Liver (tissue), 9 donors: Measurements from ENCODE around the gene GIPC2. TPM values are rescaled to one million over a fixed set of nuclear protein-coding genes. Genes with fewer than 3 reads are reported as not detected.

Experiments
- DNase-seq: peaks from one replicate; pipeline ENCODE4 v3.0.0-alpha.2; 2017; ENCODE audit warnings: low spot score
- H3K27ac ChIP-seq, 2 donors: one replicate each; pipeline ENCODE4 v1.7.0; 2013; ENCODE audit warnings: inconsistent platforms in 2 of 2, low read length in 2 of 2, control low read depth in 1 of 2, low read depth in 1 of 2, mild to moderate bottlenecking in 1 of 2
- H3K27me3 ChIP-seq, 4 donors: one replicate each; pipeline versions ENCODE4 v1.6.1 to v1.7.0; 2013; ENCODE audit warnings: low read length in 3 of 4, inconsistent platforms in 1 of 4, mild to moderate bottlenecking in 1 of 4, moderate library complexity in 1 of 4; ENCODE audit not compliant: control insufficient read depth in 4 of 4, insufficient read depth in 4 of 4
- H3K36me3 ChIP-seq, 4 donors: one replicate each; pipeline versions ENCODE4 v1.6.1 to v1.7.0; 2013; ENCODE audit warnings: low read length in 3 of 4, mild to moderate bottlenecking in 3 of 4, low read depth in 1 of 4, moderate library complexity in 1 of 4; ENCODE audit not compliant: control insufficient read depth in 4 of 4, insufficient read depth in 3 of 4
- H3K4me1 ChIP-seq, 4 donors: one replicate each; pipeline versions ENCODE4 v1.6.1 to v1.7.0; 2013; ENCODE audit warnings: low read length in 3 of 4, mild to moderate bottlenecking in 3 of 4, moderate library complexity in 1 of 4; ENCODE audit not compliant: control insufficient read depth in 4 of 4, insufficient read depth in 4 of 4
- H3K4me3 ChIP-seq, 3 donors: one replicate each; pipeline versions ENCODE4 v1.6.1 to v1.7.0; 2013; ENCODE audit warnings: low read length in 3 of 3, control low read depth in 1 of 3, low read depth in 1 of 3, mild to moderate bottlenecking in 1 of 3
- H3K9ac ChIP-seq, 2 donors: one replicate each; pipeline ENCODE4 v1.7.0; 2013; ENCODE audit warnings: low read length in 2 of 2, mild to moderate bottlenecking in 2 of 2, moderate library complexity in 2 of 2, control low read depth in 1 of 2, low read depth in 1 of 2
- H3K9me3 ChIP-seq, 4 donors: one replicate each; pipeline versions ENCODE4 v1.6.1 to v1.7.0; 2013; ENCODE audit warnings: low read length in 3 of 4; ENCODE audit not compliant: control insufficient read depth in 4 of 4
- ATF3 ChIP-seq: IDR thresholded peaks from 2 replicates; pipeline ENCODE4 v1.6.1; 2016; ENCODE audit warnings: antibody characterized with exemption
- EGR1 ChIP-seq, 2 donors: IDR thresholded peaks; 2 replicates each; pipeline ENCODE4 v1.6.1; 2016 to 2018; ENCODE audit warnings: antibody characterized with exemption in 2 of 2, low read depth in 2 of 2
- FOXA1 ChIP-seq: IDR thresholded peaks from 2 replicates; pipeline ENCODE4 v1.6.1; 2016; ENCODE audit warnings: antibody characterized with exemption
- FOXA2 ChIP-seq: IDR thresholded peaks from 2 replicates; pipeline ENCODE4 v1.6.1; 2016; ENCODE audit warnings: antibody characterized with exemption
- GABPA ChIP-seq, 2 donors: IDR thresholded peaks in 1 of 2; conservative IDR thresholded peaks in 1 of 2; 2 replicates each; pipeline ENCODE4 v1.6.1; 2016; ENCODE audit warnings: antibody characterized with exemption in 2 of 2, mild to moderate bottlenecking in 1 of 2, moderate library complexity in 1 of 2
- HNF4A ChIP-seq, 2 donors: conservative IDR thresholded peaks; 2 replicates each; pipeline ENCODE4 v1.6.1; 2016; ENCODE audit warnings: antibody characterized with exemption in 2 of 2, mild to moderate bottlenecking in 2 of 2
- HNF4G ChIP-seq: IDR thresholded peaks from 2 replicates; pipeline ENCODE4 v1.6.1; 2016; ENCODE audit warnings: antibody characterized with exemption
- JUND ChIP-seq, 2 donors: IDR thresholded peaks; 2 replicates each; pipeline ENCODE4 v1.6.1; 2016; ENCODE audit warnings: antibody characterized with exemption in 2 of 2
- MAX ChIP-seq: IDR thresholded peaks from 2 replicates; pipeline ENCODE4 v1.6.1; 2016; ENCODE audit warnings: antibody characterized with exemption
- NR2F2 ChIP-seq: IDR thresholded peaks from 2 replicates; pipeline ENCODE4 v1.6.1; 2016; ENCODE audit warnings: antibody characterized with exemption
- RAD21 ChIP-seq, 2 donors: IDR thresholded peaks; 2 replicates each; pipeline ENCODE4 v1.6.1; 2016; ENCODE audit warnings: antibody characterized with exemption in 2 of 2, mild to moderate bottlenecking in 2 of 2
- RXRA ChIP-seq, 2 donors: IDR thresholded peaks; 2 replicates each; pipeline ENCODE4 v1.6.1; 2017 to 2018; ENCODE audit warnings: antibody characterized with exemption in 2 of 2, mild to moderate bottlenecking in 1 of 2
- SP1 ChIP-seq: IDR thresholded peaks from 2 replicates; pipeline ENCODE4 v1.6.1; 2018; ENCODE audit warnings: antibody characterized with exemption, mild to moderate bottlenecking
- TAF1 ChIP-seq: conservative IDR thresholded peaks from 2 replicates; pipeline ENCODE4 v1.6.1; 2016; ENCODE audit warnings: antibody characterized with exemption, mild to moderate bottlenecking
- YY1 ChIP-seq: IDR thresholded peaks from 2 replicates; pipeline ENCODE4 v1.6.1; 2016; ENCODE audit warnings: antibody characterized with exemption, mild to moderate bottlenecking
- WGBS: extraction: QIAGEN DNeasy Blood & Tissue Kit; methylation state at CpG from one replicate; pipeline ENCODE4 v1.1.7; 2013; 5-methylcytosine and 5-hydroxymethylcytosine counted together
- polyA plus RNA-seq, 2 donors: library from polyadenylated mRNA; stranded (reverse) in 1 of 2; unstranded in 1 of 2; fragments of 200-250 nt in 1 of 2; fragments of >200 nt in 1 of 2; fragmentation: Nextera tagmentation in 1 of 2; extraction: Ambion mirVana in 1 of 2; gene quantifications; one replicate each; pipeline versions ENCODE4 v1.2.1 to v1.2.3, GENCODE V29; 2013 to 2015
- total RNA-seq, 2 donors: library from RNA; depleted of rRNA; stranded (reverse); fragments of >200 nt; gene quantifications; one replicate each; pipeline ENCODE4 v1.2.3, GENCODE V29; 2014
- TF ChIP-seq, protein P1 (sequence below): IDR thresholded peaks from 2 replicates; pipeline ENCODE4 v1.6.1; 2016; ENCODE audit warnings: antibody characterized with exemption, mild to moderate bottlenecking
- TF ChIP-seq, protein P2 (sequence below): fragments of 150-350 bp; IDR thresholded peaks from 2 replicates; pipeline ENCODE4 v1.5.1; 2017; ENCODE audit warnings: improper control_type of control experiment, low read depth, low read length; ENCODE audit not compliant: missing input control
- TF ChIP-seq, protein P3 (sequence below): IDR thresholded peaks from 2 replicates; pipeline ENCODE4 v1.6.1; 2016; ENCODE audit warnings: antibody characterized with exemption
- donor health status: healthy.
- donor health status: healthy.
- donor health status: healthy.
- donor health status: healthy.
- donor health status: healthy.

GIPC2 gene
- total and polyA plus RNA-seq, 4 donors: 3.7 to 10.9 (median 6.4) TPM

GRCh38 chr1:78095593-78095992, 49.8 kb downstream of the GIPC2 start:
- TF ChIP-seq HNF4G: no peak
- TF ChIP-seq HNF4A (conservative IDR thresholded peaks at IDR 0.05): no peak
- no peak for TF ChIP-seq ATF3
- TF ChIP-seq RAD21 (IDR thresholded peaks at IDR 0.05): no peak
- no peak for TF ChIP-seq MAX
- TF ChIP-seq JUND (IDR thresholded peaks at IDR 0.05): no peak
- TF ChIP-seq, protein P1, sequence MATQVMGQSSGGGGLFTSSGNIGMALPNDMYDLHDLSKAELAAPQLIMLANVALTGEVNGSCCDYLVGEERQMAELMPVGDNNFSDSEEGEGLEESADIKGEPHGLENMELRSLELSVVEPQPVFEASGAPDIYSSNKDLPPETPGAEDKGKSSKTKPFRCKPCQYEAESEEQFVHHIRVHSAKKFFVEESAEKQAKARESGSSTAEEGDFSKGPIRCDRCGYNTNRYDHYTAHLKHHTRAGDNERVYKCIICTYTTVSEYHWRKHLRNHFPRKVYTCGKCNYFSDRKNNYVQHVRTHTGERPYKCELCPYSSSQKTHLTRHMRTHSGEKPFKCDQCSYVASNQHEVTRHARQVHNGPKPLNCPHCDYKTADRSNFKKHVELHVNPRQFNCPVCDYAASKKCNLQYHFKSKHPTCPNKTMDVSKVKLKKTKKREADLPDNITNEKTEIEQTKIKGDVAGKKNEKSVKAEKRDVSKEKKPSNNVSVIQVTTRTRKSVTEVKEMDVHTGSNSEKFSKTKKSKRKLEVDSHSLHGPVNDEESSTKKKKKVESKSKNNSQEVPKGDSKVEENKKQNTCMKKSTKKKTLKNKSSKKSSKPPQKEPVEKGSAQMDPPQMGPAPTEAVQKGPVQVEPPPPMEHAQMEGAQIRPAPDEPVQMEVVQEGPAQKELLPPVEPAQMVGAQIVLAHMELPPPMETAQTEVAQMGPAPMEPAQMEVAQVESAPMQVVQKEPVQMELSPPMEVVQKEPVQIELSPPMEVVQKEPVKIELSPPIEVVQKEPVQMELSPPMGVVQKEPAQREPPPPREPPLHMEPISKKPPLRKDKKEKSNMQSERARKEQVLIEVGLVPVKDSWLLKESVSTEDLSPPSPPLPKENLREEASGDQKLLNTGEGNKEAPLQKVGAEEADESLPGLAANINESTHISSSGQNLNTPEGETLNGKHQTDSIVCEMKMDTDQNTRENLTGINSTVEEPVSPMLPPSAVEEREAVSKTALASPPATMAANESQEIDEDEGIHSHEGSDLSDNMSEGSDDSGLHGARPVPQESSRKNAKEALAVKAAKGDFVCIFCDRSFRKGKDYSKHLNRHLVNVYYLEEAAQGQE: no peak
- no peak for TF ChIP-seq TAF1
- TF ChIP-seq RXRA (IDR thresholded peaks at IDR 0.05): no peak
- TF ChIP-seq, protein P2, sequence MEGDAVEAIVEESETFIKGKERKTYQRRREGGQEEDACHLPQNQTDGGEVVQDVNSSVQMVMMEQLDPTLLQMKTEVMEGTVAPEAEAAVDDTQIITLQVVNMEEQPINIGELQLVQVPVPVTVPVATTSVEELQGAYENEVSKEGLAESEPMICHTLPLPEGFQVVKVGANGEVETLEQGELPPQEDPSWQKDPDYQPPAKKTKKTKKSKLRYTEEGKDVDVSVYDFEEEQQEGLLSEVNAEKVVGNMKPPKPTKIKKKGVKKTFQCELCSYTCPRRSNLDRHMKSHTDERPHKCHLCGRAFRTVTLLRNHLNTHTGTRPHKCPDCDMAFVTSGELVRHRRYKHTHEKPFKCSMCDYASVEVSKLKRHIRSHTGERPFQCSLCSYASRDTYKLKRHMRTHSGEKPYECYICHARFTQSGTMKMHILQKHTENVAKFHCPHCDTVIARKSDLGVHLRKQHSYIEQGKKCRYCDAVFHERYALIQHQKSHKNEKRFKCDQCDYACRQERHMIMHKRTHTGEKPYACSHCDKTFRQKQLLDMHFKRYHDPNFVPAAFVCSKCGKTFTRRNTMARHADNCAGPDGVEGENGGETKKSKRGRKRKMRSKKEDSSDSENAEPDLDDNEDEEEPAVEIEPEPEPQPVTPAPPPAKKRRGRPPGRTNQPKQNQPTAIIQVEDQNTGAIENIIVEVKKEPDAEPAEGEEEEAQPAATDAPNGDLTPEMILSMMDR: no peak
- no peak for TF ChIP-seq FOXA2
- TF ChIP-seq SP1: no peak
- TF ChIP-seq YY1: no peak
- no peak for TF ChIP-seq GABPA (IDR thresholded peaks at IDR 0.05 in 1 of 2, conservative IDR thresholded peaks at IDR 0.05 in 1 of 2)
- TF ChIP-seq FOXA1: no peak
- TF ChIP-seq NR2F2: no peak
- TF ChIP-seq, protein P3, sequence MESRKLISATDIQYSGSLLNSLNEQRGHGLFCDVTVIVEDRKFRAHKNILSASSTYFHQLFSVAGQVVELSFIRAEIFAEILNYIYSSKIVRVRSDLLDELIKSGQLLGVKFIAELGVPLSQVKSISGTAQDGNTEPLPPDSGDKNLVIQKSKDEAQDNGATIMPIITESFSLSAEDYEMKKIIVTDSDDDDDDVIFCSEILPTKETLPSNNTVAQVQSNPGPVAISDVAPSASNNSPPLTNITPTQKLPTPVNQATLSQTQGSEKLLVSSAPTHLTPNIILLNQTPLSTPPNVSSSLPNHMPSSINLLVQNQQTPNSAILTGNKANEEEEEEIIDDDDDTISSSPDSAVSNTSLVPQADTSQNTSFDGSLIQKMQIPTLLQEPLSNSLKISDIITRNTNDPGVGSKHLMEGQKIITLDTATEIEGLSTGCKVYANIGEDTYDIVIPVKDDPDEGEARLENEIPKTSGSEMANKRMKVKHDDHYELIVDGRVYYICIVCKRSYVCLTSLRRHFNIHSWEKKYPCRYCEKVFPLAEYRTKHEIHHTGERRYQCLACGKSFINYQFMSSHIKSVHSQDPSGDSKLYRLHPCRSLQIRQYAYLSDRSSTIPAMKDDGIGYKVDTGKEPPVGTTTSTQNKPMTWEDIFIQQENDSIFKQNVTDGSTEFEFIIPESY: no peak
- no peak for TF ChIP-seq EGR1 (IDR thresholded peaks at IDR 0.05; ENCODE audit: low read depth in 2 of 2)
- Histone ChIP-seq H3K27ac (no peak overlapping the region), H3K9ac (no peak overlapping the region), H3K9me3 (no peaks in the 10 kb centered on the region), H3K4me3 (no peak overlapping the region), H3K4me1 (no peaks in the 10 kb centered on the region), H3K36me3 (peaks cover 0 to 5% (median under 1%) of the 10 kb centered on the region in 4 donors), H3K27me3 (no peaks in the 10 kb centered on the region)
- no peak for DNase-seq
- 94% methylated on average over 2 of the region's 2 CpGs for WGBS
